K562 (cell line): Measurements from ENCODE around the gene PNPLA1. TPM values are rescaled to one million over a fixed set of nuclear protein-coding genes. Genes with fewer than 3 reads are reported as not detected.

Source experiments
- ATAC-seq: fragments of 200-7000 bp; cut with Tn5 transposase; 3 replicates; pipeline ENCODE4 v1.9.1; 2020; ENCODE audit warnings: moderate library complexity
- BruUV-seq: library from RNA; stranded (reverse); fragments of 400-500 nt; replicated peaks from 2 replicates; lab custom pipeline; 2021; lab: Mats Ljungman, UMichigan
- CTCF ChIA-PET: fragments of 300-600 bp; formaldehyde crosslinking; extraction: SDS; loops from one replicate; lab custom pipeline; 2021; ENCODE audit warnings: low intra/inter-chr PET ratio; lab: Yijun Ruan, JAX
- POLR2A ChIA-PET: fragments of 300-600, 350-650 bp; sonication (Branson Sonifier 250); formaldehyde crosslinking; extraction: SDS; loops from one replicate; lab custom pipeline; 2021; ENCODE audit warnings: antibody characterized with exemption, inconsistent platforms; lab: Yijun Ruan, JAX
- DNase-seq, 4 experiments: peaks; one replicate each; pipeline versions ENCODE4 v3.0.0 to v3.0.0-alpha.2; 2011 to 2018; ENCODE audit warnings: low spot score in 3 of 4, mixed read lengths in 3 of 4; ENCODE audit errors: extremely low read depth in 1 of 4
- FAIRE-seq: peaks from 2 replicates; lab custom pipeline; 2011; peaks lifted over from hg19 to GRCh38; lab: Jason Lieb, UNC
- H2AFZ ChIP-seq: 2 replicates; pipeline ENCODE4 v1.6.0; 2011; ENCODE audit warnings: low read depth, low read length, control low read depth, inconsistent platforms
- H3K27ac ChIP-seq: fragments of 200-600 bp; 3 replicates; pipeline ENCODE4 v1.8.0; 2011; ENCODE audit warnings: low read depth, mild to moderate bottlenecking, control low read depth, inconsistent platforms, low read length, moderate library complexity, mixed read lengths; ENCODE audit errors: extremely low read depth
- H3K27me3 ChIP-seq, 2 experiments: fragments of 300-600 bp in 1 of 2; 2 replicates in 1 of 2; 3 replicates in 1 of 2; pipeline versions ENCODE4 v1.6.0 to v1.8.0; 2011; ENCODE audit warnings: inconsistent platforms in 2 of 2, low read length in 2 of 2, mild to moderate bottlenecking in 1 of 2, mixed read lengths in 1 of 2, moderate library complexity in 1 of 2; ENCODE audit not compliant: control insufficient read depth in 2 of 2, insufficient read depth in 2 of 2
- H3K36me3 ChIP-seq: fragments of 300-600 bp; 3 replicates; pipeline ENCODE4 v1.8.0; 2011; ENCODE audit warnings: mild to moderate bottlenecking, low read length, inconsistent platforms; ENCODE audit not compliant: control insufficient read depth, insufficient read depth
- H3K4me1 ChIP-seq, 2 experiments: fragments of 200-600 bp in 1 of 2; replicated peaks in 1 of 2; 2 replicates in 1 of 2; 3 replicates in 1 of 2; pipeline versions ENCODE4 v1.5.1 to v1.8.0; 2011; ENCODE audit warnings: inconsistent platforms in 2 of 2, low read length in 2 of 2, mild to moderate bottlenecking in 1 of 2, mixed read lengths in 1 of 2, moderate library complexity in 1 of 2; ENCODE audit not compliant: control insufficient read depth in 2 of 2, insufficient read depth in 2 of 2
- H3K4me2 ChIP-seq: 2 replicates; pipeline ENCODE4 v1.6.1; 2011; ENCODE audit warnings: low read length, control low read depth, inconsistent platforms, mixed read lengths; ENCODE audit not compliant: insufficient read depth
- H3K4me3 ChIP-seq: fragments of 200-600 bp; sonication (generic), shearing (Covaris generic); 2 replicates; pipeline ENCODE4 v1.5.1; 2016; ENCODE audit warnings: control low read depth, inconsistent platforms
- H3K79me2 ChIP-seq: fragments of 200-600 bp; 3 replicates; pipeline ENCODE4 v1.8.0; 2011; ENCODE audit warnings: low read length, inconsistent platforms; ENCODE audit not compliant: control insufficient read depth, insufficient read depth
- H3K9ac ChIP-seq, 2 experiments: 2 replicates each; pipeline versions ENCODE4 v1.6.0 to v1.6.1; 2011; ENCODE audit warnings: low read depth in 2 of 2, low read length in 2 of 2, control low read depth in 1 of 2, inconsistent platforms in 1 of 2, mild to moderate bottlenecking in 1 of 2, mixed read lengths in 1 of 2; ENCODE audit not compliant: insufficient read depth in 1 of 2
- H3K9me1 ChIP-seq: one replicate; pipeline ENCODE4 v1.6.0; 2011; ENCODE audit warnings: inconsistent platforms, mild to moderate bottlenecking, low read length, moderate library complexity; ENCODE audit not compliant: control insufficient read depth, insufficient read depth
- H3K9me3 ChIP-seq: replicated peaks from 2 replicates; pipeline ENCODE4 v1.5.1; 2011; ENCODE audit warnings: low read depth, low read length, inconsistent platforms; ENCODE audit not compliant: control insufficient read depth, insufficient read depth
- H4K20me1 ChIP-seq: replicated peaks from 2 replicates; pipeline ENCODE4 v1.6.1; 2011; ENCODE audit warnings: low read length, inconsistent platforms, mixed read lengths; ENCODE audit not compliant: control insufficient read depth, insufficient read depth
- MAFG ChIP-seq: fragments of 450-650 bp; conservative IDR thresholded peaks from 2 replicates; pipeline ENCODE4 v1.6.1; 2016; ENCODE audit warnings: missing genetic modification characterization, missing compliant biosample characterization
- NCOA2 ChIP-seq, 2 experiments: fragments of 450-650 bp; IDR thresholded peaks; 2 replicates each; pipeline ENCODE4 v1.6.1; 2018; ENCODE audit warnings: mild to moderate bottlenecking in 2 of 2, moderate library complexity in 1 of 2; ENCODE audit not compliant: partially characterized antibody in 2 of 2
- PRMT5 ChIP-seq: sonication (generic); formaldehyde crosslinking; IDR thresholded peaks from 2 replicates; pipeline ENCODE4 v1.5.0; 2020; ENCODE audit warnings: missing genetic modification reagents
- SMARCC2 ChIP-seq: fragments of 450-650 bp; IDR thresholded peaks from 2 replicates; pipeline ENCODE4 v1.6.1; 2017; ENCODE audit warnings: antibody characterized with exemption, moderate library complexity, mild to moderate bottlenecking, low read depth
- ZBTB33 ChIP-seq: sonication (generic); formaldehyde crosslinking; IDR thresholded peaks from 2 replicates; pipeline ENCODE4 v1.8.1; 2023; ENCODE audit warnings: mild to moderate bottlenecking, missing genetic modification reagents
- ZNF280B ChIP-seq: fragments of 250-450 bp; sonication (Bioruptor Pico); IDR thresholded peaks from 2 replicates; pipeline ENCODE4 v1.5.1; 2021; ENCODE audit warnings: mild to moderate bottlenecking
- ZNF561 ChIP-seq: fragments of 450-650 bp; formaldehyde crosslinking; conservative IDR thresholded peaks from 2 replicates; pipeline ENCODE4 v1.4.0; 2020; ENCODE audit warnings: mild to moderate bottlenecking, moderate library complexity
- ZNF668 ChIP-seq: fragments of 250-450 bp; sonication (Bioruptor Pico); IDR thresholded peaks from 2 replicates; pipeline ENCODE4 v1.8.0; 2022; ENCODE audit warnings: mild to moderate bottlenecking, inconsistent platforms
- WGBS: fragments of 100-300 bp; shearing (Covaris generic); methylation state at CpG from one replicate; pipeline ENCODE4 v1.1.6; 2016; ENCODE audit warnings: low coverage, mixed read lengths; ENCODE audit not compliant: insufficient coverage; ENCODE audit errors: missing lambda C conversion rate; 5-methylcytosine and 5-hydroxymethylcytosine counted together
- in situ Hi-C: fragments of 300-500 bp; cut with MboI; formaldehyde crosslinking; loops from 4 replicates; pipeline ENCODE4 v1.15.0; 2018; ENCODE audit warnings: inconsistent platforms, mixed read lengths
- intact Hi-C: fragments of 100-400 bp; cut with micrococcal nuclease; formaldehyde crosslinking; loops from 2 replicates; pipeline ENCODE4 v1.14.2; 2022
- polyA plus RNA-seq, 8 experiments: library from polyadenylated mRNA; depleted of rRNA in 4 of 8; stranded (reverse) in 5 of 8; unstranded in 3 of 8; fragments of >200 nt; fragmentation: Nextera tagmentation in 2 of 8; fragmentation: Illumina TruSeq in 1 of 8; extraction: Ambion mirVana in 2 of 8; extraction: Trizol in 1 of 8; gene quantifications; 2 replicates each; pipeline versions ENCODE4 v1.2.1 to v1.2.3, GENCODE V29; 2011 to 2014; ENCODE audit warnings: inconsistent platforms in 1 of 8, missing spikeins in 1 of 8
- total RNA-seq, 7 experiments: library from RNA; depleted of rRNA in 6 of 7; stranded (reverse); fragments of >200 nt in 6 of 7; fragmentation: Illumina TruSeq in 2 of 7; extraction: Trizol in 2 of 7; gene quantifications; 2 replicates each; pipeline versions ENCODE4 v1.2.1 to v1.2.3, GENCODE V29; 2011 to 2021; ENCODE audit warnings: low replicate concordance in 1 of 7
- TF ChIP-seq, protein P1 (sequence below): sonication (generic); formaldehyde crosslinking; IDR thresholded peaks from 2 replicates; pipeline ENCODE4 v1.8.0; 2023; ENCODE audit warnings: mild to moderate bottlenecking, missing genetic modification reagents
- TF ChIP-seq, protein P2 (sequence below): fragments of 450-650 bp; IDR thresholded peaks from 2 replicates; pipeline ENCODE4 v1.6.1; 2017; ENCODE audit warnings: antibody characterized with exemption

The PNPLA1 gene
- total and polyA plus RNA-seq, 9 of the 15 experiments (the other 6 are each of a cell fraction or from before 2014, with no cell fraction given), result 0.04 to 0.27 (median 0.13) TPM; not detected in 2

GRCh38 chr6:36355819-36356218, 86.0 kb downstream of the PNPLA1 start:
- POLR2A ChIA-PET, result interaction anchor here (0.6 to 1.1 kb wide), 2 partner anchors 13 to 82 kb away, joined by 3 to 4 read pairs; no protein-coding TSS in a partner anchor
- Histone ChIP-seq H3K4me3 (no peak overlapping the region), H3K9me3 (peaks cover 5% of the 10 kb centered on the region; the same call in 1 of the 2 replicates), H3K79me2 (no peaks in the 10 kb centered on the region)
- intact Hi-C loops, result loop anchor here (5.0 kb wide), 1 partner anchor 99 kb away; no protein-coding TSS in a partner anchor
- TF ChIP-seq ZNF561 (CRISPR knock-in tag) (no peak), PRMT5 (no peak), ZBTB33 (CRISPR knock-in tag) (no peak), SMARCC2 (no peak), ZNF668 (no peak), MAFG (tag) (no peak), NCOA2 (IDR thresholded peaks at IDR 0.05; ENCODE audit: partially characterized antibody in 2 of 2) (no peak), ZNF280B (CRISPR knock-in tag) (no peak)
- TF ChIP-seq, protein P1, sequence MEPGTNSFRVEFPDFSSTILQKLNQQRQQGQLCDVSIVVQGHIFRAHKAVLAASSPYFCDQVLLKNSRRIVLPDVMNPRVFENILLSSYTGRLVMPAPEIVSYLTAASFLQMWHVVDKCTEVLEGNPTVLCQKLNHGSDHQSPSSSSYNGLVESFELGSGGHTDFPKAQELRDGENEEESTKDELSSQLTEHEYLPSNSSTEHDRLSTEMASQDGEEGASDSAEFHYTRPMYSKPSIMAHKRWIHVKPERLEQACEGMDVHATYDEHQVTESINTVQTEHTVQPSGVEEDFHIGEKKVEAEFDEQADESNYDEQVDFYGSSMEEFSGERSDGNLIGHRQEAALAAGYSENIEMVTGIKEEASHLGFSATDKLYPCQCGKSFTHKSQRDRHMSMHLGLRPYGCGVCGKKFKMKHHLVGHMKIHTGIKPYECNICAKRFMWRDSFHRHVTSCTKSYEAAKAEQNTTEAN, result no peak
- TF ChIP-seq, protein P2, sequence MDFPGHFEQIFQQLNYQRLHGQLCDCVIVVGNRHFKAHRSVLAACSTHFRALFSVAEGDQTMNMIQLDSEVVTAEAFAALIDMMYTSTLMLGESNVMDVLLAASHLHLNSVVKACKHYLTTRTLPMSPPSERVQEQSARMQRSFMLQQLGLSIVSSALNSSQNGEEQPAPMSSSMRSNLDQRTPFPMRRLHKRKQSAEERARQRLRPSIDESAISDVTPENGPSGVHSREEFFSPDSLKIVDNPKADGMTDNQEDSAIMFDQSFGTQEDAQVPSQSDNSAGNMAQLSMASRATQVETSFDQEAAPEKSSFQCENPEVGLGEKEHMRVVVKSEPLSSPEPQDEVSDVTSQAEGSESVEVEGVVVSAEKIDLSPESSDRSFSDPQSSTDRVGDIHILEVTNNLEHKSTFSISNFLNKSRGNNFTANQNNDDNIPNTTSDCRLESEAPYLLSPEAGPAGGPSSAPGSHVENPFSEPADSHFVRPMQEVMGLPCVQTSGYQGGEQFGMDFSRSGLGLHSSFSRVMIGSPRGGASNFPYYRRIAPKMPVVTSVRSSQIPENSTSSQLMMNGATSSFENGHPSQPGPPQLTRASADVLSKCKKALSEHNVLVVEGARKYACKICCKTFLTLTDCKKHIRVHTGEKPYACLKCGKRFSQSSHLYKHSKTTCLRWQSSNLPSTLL, result no peak
- TF ChIP-seq, all 486 proteins: peak for 0
- H2AFZ ChIP-seq, result no peak overlapping the region
- no peak overlapping the region for H3K9ac ChIP-seq
- ATAC-seq (no peak), DNase-seq (no peak), FAIRE-seq (no peak)
- H3K9me1 ChIP-seq, result no peaks in the 10 kb centered on the region
- CTCF ChIA-PET, result interaction anchor here (5.9 kb wide), 1 partner anchor 53 kb away, joined by 45 read pairs; no protein-coding TSS in a partner anchor
- peaks cover 0 to 18% of the 10 kb centered on the region in 2 experiments; a peak in 4 of 5 replicates for H3K4me1 ChIP-seq
- no TSS peak for BruUV-seq
- no peaks in the 10 kb centered on the region; a peak in 1 of 5 replicates for H3K27me3 ChIP-seq
- no peak overlapping the region for H3K4me2 ChIP-seq
- peaks cover 4% of the 10 kb centered on the region; the same call in 1 of the 2 replicates for H4K20me1 ChIP-seq
- in situ Hi-C loops, result no loop called here
- H3K36me3 ChIP-seq, result no peaks in the 10 kb centered on the region
- H3K27ac ChIP-seq, result no peak overlapping the region
- 2% methylated on average over 4 of the region's 4 CpGs for WGBS
